Neuronal stem cell (in vitro differentiated cells): ENCODE results near the gene CST3.

Experiments
- DNase-seq: peaks from one replicate; pipeline ENCODE4 v3.0.0-alpha.2; 2013; ENCODE audit warnings: low spot score
- H2AFZ ChIP-seq: one replicate; pipeline ENCODE4 v1.6.1; 2013; ENCODE audit warnings: mild to moderate bottlenecking, low read length, inconsistent platforms
- H2AK5ac ChIP-seq: 2 replicates; pipeline ENCODE4 v1.6.1; 2013; ENCODE audit warnings: low read depth, mild to moderate bottlenecking, inconsistent platforms, low read length, moderate library complexity, mixed read lengths
- H2BK120ac ChIP-seq: 2 replicates; pipeline ENCODE4 v1.6.1; 2013; ENCODE audit warnings: low read depth, mild to moderate bottlenecking, inconsistent platforms, low read length, moderate library complexity, mixed read lengths
- H2BK12ac ChIP-seq: one replicate; pipeline ENCODE4 v1.6.1; 2013; ENCODE audit warnings: low read length, inconsistent platforms
- H2BK15ac ChIP-seq: 2 replicates; pipeline ENCODE4 v1.6.1; 2013; ENCODE audit warnings: mild to moderate bottlenecking, low read length, inconsistent platforms, mixed read lengths
- H2BK5ac ChIP-seq: one replicate; pipeline ENCODE4 v1.6.1; 2013; ENCODE audit warnings: inconsistent platforms, mild to moderate bottlenecking, low read length, moderate library complexity
- H3K14ac ChIP-seq: one replicate; pipeline ENCODE4 v1.6.1; 2013; ENCODE audit warnings: low read length, inconsistent platforms
- H3K18ac ChIP-seq: 2 replicates; pipeline ENCODE4 v1.6.1; 2013; ENCODE audit warnings: low read length, inconsistent platforms
- H3K23ac ChIP-seq: 2 replicates; pipeline ENCODE4 v1.6.1; 2013; ENCODE audit warnings: low read depth, mild to moderate bottlenecking, mixed read lengths, low read length, inconsistent platforms; ENCODE audit not compliant: poor library complexity
- H3K27ac ChIP-seq: replicated peaks from 3 replicates; pipeline ENCODE4 v1.5.1; 2013; ENCODE audit warnings: low read length, inconsistent platforms
- H3K27me3 ChIP-seq, 3 experiments: 2 replicates each; pipeline ENCODE4 v1.6.1; 2013; ENCODE audit warnings: low read length in 3 of 3, mild to moderate bottlenecking in 2 of 3, inconsistent platforms in 1 of 3, low read depth in 1 of 3, mixed read lengths in 1 of 3, moderate library complexity in 1 of 3; ENCODE audit not compliant: control insufficient read depth in 3 of 3, insufficient read depth in 3 of 3
- H3K36me3 ChIP-seq, 2 donors: replicated peaks in 1 of 2; 2 replicates each; pipeline ENCODE4 v1.6.1; 2013; ENCODE audit warnings: low read length in 2 of 2; ENCODE audit not compliant: control insufficient read depth in 2 of 2, insufficient read depth in 2 of 2
- H3K4ac ChIP-seq: 2 replicates; pipeline ENCODE4 v1.6.1; 2013; ENCODE audit warnings: inconsistent platforms, mild to moderate bottlenecking, low read length, moderate library complexity
- H3K4me1 ChIP-seq, 2 donors: 1 replicate in 1 of 2; 2 replicates in 1 of 2; pipeline ENCODE4 v1.6.1; 2013; ENCODE audit warnings: low read length in 2 of 2, low read depth in 1 of 2; ENCODE audit not compliant: control insufficient read depth in 2 of 2, insufficient read depth in 1 of 2
- H3K4me2 ChIP-seq: one replicate; pipeline ENCODE4 v1.6.1; 2013; ENCODE audit warnings: mild to moderate bottlenecking, low read length, inconsistent platforms; ENCODE audit not compliant: insufficient read depth, poor library complexity, severe bottlenecking
- H3K4me3 ChIP-seq, 2 donors: 2 replicates each; pipeline ENCODE4 v1.5.1; 2013; ENCODE audit warnings: low read length in 2 of 2, mild to moderate bottlenecking in 2 of 2, inconsistent platforms in 1 of 2, moderate library complexity in 1 of 2
- H3K79me1 ChIP-seq: one replicate; pipeline ENCODE4 v1.6.1; 2013; ENCODE audit warnings: low read depth, mild to moderate bottlenecking, inconsistent platforms, low read length, moderate library complexity
- H3K9ac ChIP-seq: one replicate; pipeline ENCODE4 v1.6.1; 2013; ENCODE audit warnings: mild to moderate bottlenecking, low read depth, low read length, inconsistent platforms; ENCODE audit not compliant: poor library complexity
- H3K9me3 ChIP-seq, 2 donors: replicated peaks in 1 of 2; 2 replicates each; pipeline versions ENCODE3 to v1.6.1; 2013; ENCODE audit warnings: low read length in 2 of 2, mild to moderate bottlenecking in 2 of 2, inconsistent platforms in 1 of 2, low read depth in 1 of 2, mixed read lengths in 1 of 2, moderate library complexity in 1 of 2; ENCODE audit not compliant: control insufficient read depth in 2 of 2, insufficient read depth in 1 of 2
- H4K8ac ChIP-seq: one replicate; pipeline ENCODE4 v1.6.1; 2013; ENCODE audit warnings: low read depth, mild to moderate bottlenecking, inconsistent platforms, low read length, moderate library complexity
- H4K91ac ChIP-seq: one replicate; pipeline ENCODE4 v1.6.1; 2013; ENCODE audit warnings: low read length, low read depth, mild to moderate bottlenecking, inconsistent platforms; ENCODE audit not compliant: poor library complexity
- WGBS, 2 donors: extraction: QIAGEN DNeasy Blood & Tissue Kit; methylation state at CpG; one replicate each; pipeline ENCODE4 v1.1.7; 2013; ENCODE audit warnings: missing lambda C conversion rate in 2 of 2, mixed read lengths in 1 of 2; ENCODE audit not compliant: insufficient read length in 2 of 2, insufficient replicate concordance in 1 of 2; ENCODE audit errors: extremely low coverage in 2 of 2; 5-methylcytosine and 5-hydroxymethylcytosine counted together

CST3 gene

GRCh38 chr20:23614163-23614562, 23.6 kb downstream of the CST3 start:
- peaks cover 0 to 3% of the 10 kb centered on the region in 2 donors for H3K4me1 ChIP-seq
- no peaks in the 10 kb centered on the region for H3K36me3 ChIP-seq
- no peak overlapping the region for H2BK12ac ChIP-seq
- no peak overlapping the region for H2BK120ac ChIP-seq
- no peak overlapping the region for H3K27ac ChIP-seq
- H3K4ac ChIP-seq, result no peak overlapping the region
- H3K4me3 ChIP-seq, result no peak overlapping the region
- H3K27me3 ChIP-seq, result peaks cover 0 to 6% (median 0%) of the 10 kb centered on the region in 3 experiments
- H3K4me2 ChIP-seq, result no peak overlapping the region
- no peaks in the 10 kb centered on the region for H3K9me3 ChIP-seq
- H3K79me1 ChIP-seq, result no peaks in the 10 kb centered on the region
- no peak overlapping the region for H2AK5ac ChIP-seq
- no peak overlapping the region for H4K8ac ChIP-seq
- H4K91ac ChIP-seq, result no peak overlapping the region
- no peak overlapping the region for H2AFZ ChIP-seq
- no CpG with 5 or more reads among the region's 5 CpGs for WGBS, 2 donors
- H2BK5ac ChIP-seq, result no peak overlapping the region
- peak overlapping the region; percentile 47 for H3K14ac ChIP-seq
- DNase-seq, result no peak
- H3K18ac ChIP-seq, result no peak overlapping the region
- H3K23ac ChIP-seq, result no peak overlapping the region
- no peak overlapping the region for H2BK15ac ChIP-seq
- no peak overlapping the region for H3K9ac ChIP-seq

DNA sequence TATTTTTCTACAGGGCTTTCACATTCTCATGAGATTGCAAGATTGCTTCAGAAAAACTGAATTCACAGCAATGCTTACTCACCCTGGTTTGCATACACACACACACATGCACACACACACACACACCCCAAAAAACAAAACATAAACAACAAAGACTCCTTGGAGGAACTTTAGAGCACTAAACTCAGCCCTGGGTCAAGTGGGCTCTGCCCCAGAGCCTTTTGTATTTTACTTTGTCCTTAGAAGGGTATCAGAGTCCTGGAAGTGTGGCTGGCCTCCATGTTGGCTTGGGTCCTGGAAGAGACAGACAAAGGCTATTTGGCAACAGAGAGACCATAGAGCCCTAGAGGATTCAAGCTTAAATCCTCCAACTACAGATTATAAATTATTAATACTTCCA, 24.1 kb downstream of the CST3 start:
- H3K14ac ChIP-seq, result no peak overlapping the region
- H2BK5ac ChIP-seq, result no peak overlapping the region
- no peak overlapping the region for H3K4me2 ChIP-seq
- H3K79me1 ChIP-seq, result no peaks in the 10 kb centered on the region
- DNase-seq, result no peak
- no peak overlapping the region for H3K18ac ChIP-seq
- no peak overlapping the region for H3K23ac ChIP-seq
- H3K27ac ChIP-seq, result no peak overlapping the region
- no peak overlapping the region for H2AFZ ChIP-seq
- H3K27me3 ChIP-seq, result peaks cover 0 to 6% (median 0%) of the 10 kb centered on the region in 3 experiments
- H3K36me3 ChIP-seq, result no peaks in the 10 kb centered on the region
- H2BK15ac ChIP-seq, result no peak overlapping the region
- H3K4me1 ChIP-seq, result peaks cover 0 to 5% of the 10 kb centered on the region in 2 donors
- no peak overlapping the region for H4K8ac ChIP-seq
- no peaks in the 10 kb centered on the region for H3K9me3 ChIP-seq
- H3K9ac ChIP-seq, result no peak overlapping the region
- H2AK5ac ChIP-seq, result no peak overlapping the region
- H2BK12ac ChIP-seq, result no peak overlapping the region
- no peak overlapping the region for H4K91ac ChIP-seq
- H3K4ac ChIP-seq, result no peak overlapping the region
- no peak overlapping the region for H2BK120ac ChIP-seq
- H3K4me3 ChIP-seq, result no peak overlapping the region

DNA sequence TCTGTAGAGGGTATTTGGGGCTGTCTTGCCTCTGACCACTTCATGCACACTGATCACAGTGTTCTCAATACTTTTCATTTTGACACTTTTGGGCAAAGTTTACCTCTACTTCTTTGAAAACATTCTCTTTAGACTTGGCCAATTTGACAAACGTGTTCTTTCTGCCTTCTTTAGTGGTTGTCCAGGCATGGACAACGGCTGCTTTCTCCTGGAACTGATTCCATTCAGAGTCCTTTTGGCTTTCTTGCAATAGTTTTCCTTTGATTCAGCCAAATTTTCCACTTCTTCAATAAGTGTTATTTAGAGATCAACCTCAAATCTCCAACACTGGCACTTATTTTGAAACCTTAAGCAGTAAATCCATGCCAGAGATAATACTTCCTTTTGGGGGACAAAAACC, 25.4 kb downstream of the CST3 start:
- Histone ChIP-seq H3K14ac (no peak overlapping the region), H3K27me3 (peaks cover 0 to 19% (median 0%) of the 10 kb centered on the region in 3 experiments), H3K9me3 (no peaks in the 10 kb centered on the region), H2BK15ac (no peak overlapping the region), H3K4me1 (peaks cover 0 to 8% of the 10 kb centered on the region in 2 donors), H2AK5ac (no peak overlapping the region), H3K23ac (no peak overlapping the region), H3K79me1 (no peaks in the 10 kb centered on the region), H2BK120ac (no peak overlapping the region), H3K27ac (no peak overlapping the region), H3K18ac (no peak overlapping the region), H3K4ac (no peak overlapping the region), H4K8ac (no peak overlapping the region), H3K9ac (no peak overlapping the region), H3K4me3 (no peak overlapping the region), H3K36me3 (no peaks in the 10 kb centered on the region), H2AFZ (no peak overlapping the region), H2BK5ac (no peak overlapping the region), H2BK12ac (no peak overlapping the region), H3K4me2 (no peak overlapping the region), H4K91ac (no peak overlapping the region)
- WGBS, 2 donors, result no CpG with 5 or more reads among the region's 2 CpGs
- no peak for DNase-seq

GRCh38 chr20:23609486-23610109, 28.2 kb downstream of the CST3 start:
- H3K4me3 ChIP-seq, result no peak overlapping the region
- WGBS, 2 donors, result no CpG with 5 or more reads among the region's 5 CpGs

More at GRCh38 chr20:23609486-23610109, 28.2 kb downstream of the CST3 start:
- Histone ChIP-seq H4K91ac (no peak overlapping the region), H3K27ac (no peak overlapping the region), H2BK12ac (no peak overlapping the region), H3K4me2 (no peak overlapping the region), H3K18ac (no peak overlapping the region), H3K4me1 (peaks cover 0 to 9% of the 10 kb centered on the region in 2 donors), H2BK15ac (no peak overlapping the region), H3K14ac (no peak overlapping the region), H2BK120ac (no peak overlapping the region), H4K8ac (no peak overlapping the region), H3K9me3 (no peaks in the 10 kb centered on the region), H3K27me3 (peaks cover 0 to 29% (median 0%) of the 10 kb centered on the region in 3 experiments), H3K23ac (no peak overlapping the region), H3K79me1 (no peaks in the 10 kb centered on the region), H3K4ac (no peak overlapping the region), H2BK5ac (no peak overlapping the region), H3K36me3 (no peaks in the 10 kb centered on the region), H3K9ac (no peak overlapping the region), H2AFZ (no peak overlapping the region), H2AK5ac (no peak overlapping the region)
- DNase-seq, result no peak
